ENCODE results near the gene LCE1A. TPM values are rescaled to one million over a fixed set of nuclear protein-coding genes. Genes with fewer than 3 reads are reported as not detected.

The LCE1A gene, protein sequence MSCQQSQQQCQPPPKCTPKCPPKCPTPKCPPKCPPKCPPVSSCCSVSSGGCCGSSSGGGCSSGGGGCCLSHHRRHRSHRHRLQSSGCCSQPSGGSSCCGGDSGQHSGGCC
- not detected for polyA plus RNA-seq
- long read RNA-seq, donor 1: 0 reads
- long read RNA-seq, donor 2: 0 reads
- long read RNA-seq, donor 3: 0 reads
- long read RNA-seq, donor 4: 0 reads
- long read RNA-seq, donor 5: 0 reads
- long read RNA-seq, donor 6: 0 reads
- long read RNA-seq, donor 7: 0 reads
- long read RNA-seq, donor 8: 0 reads
- long read RNA-seq, donor 9: 0 reads
- long read RNA-seq, donor 10: 0 reads

DNA sequence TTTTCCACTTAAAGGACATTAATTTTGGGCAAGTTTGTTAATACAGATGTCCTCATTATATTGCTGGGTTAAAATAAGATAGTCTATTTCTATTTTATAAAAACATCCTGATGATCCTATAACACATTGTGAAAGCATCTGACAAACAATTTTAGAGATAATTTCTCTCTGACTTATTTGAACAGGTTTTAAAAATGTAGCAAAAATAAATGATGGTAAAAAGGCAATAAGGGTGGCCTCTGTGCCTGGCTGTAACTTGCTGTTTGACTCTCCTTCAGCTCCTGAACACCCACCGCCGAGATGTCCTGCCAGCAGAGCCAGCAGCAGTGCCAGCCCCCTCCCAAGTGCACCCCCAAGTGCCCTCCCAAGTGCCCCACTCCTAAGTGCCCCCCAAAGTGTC is at the start of gene LCE1A:
LCE1A (plus strand) TSS at position 301 of the 400 bp plus-strand sequence; CDS start at position 301, 0 bp downstream.
- Histone ChIP-seq H3K9me3 (ENCODE audit: control insufficient read depth in 2 of 2, insufficient read depth in 1 of 2, low read depth in 1 of 2, low read length in 1 of 2) (no peaks in the 10 kb centered on the region), H3K27me3 (ENCODE audit: control insufficient read depth in 3 of 3, insufficient read depth in 3 of 3, low read length in 3 of 3) (peaks cover 0 to 5% (median 2%) of the 10 kb centered on the region in 3 donors), H3K27ac (ENCODE audit: low read depth in 1 of 3, low read length in 2 of 3) (no peak within 1 kb of the TSS), H3K4me3 (ENCODE audit: low read depth in 1 of 3, low read length in 3 of 3) (no peak within 1 kb of the TSS), H3K4me1 (ENCODE audit: control insufficient read depth in 3 of 3, insufficient read depth in 2 of 3, low read depth in 1 of 3, low read length in 2 of 3) (no peaks in the 10 kb centered on the region), H3K36me3 (ENCODE audit: control insufficient read depth in 3 of 3, insufficient read depth in 2 of 3, low read depth in 1 of 3, low read length in 3 of 3) (no peaks in the 10 kb centered on the region)
- DNase-seq (no peak), FAIRE-seq (no peak)
- WGBS, 3 donors: 80 to 86% (median 81%) methylated on average over 2 of the region's 2 CpGs

DNA sequence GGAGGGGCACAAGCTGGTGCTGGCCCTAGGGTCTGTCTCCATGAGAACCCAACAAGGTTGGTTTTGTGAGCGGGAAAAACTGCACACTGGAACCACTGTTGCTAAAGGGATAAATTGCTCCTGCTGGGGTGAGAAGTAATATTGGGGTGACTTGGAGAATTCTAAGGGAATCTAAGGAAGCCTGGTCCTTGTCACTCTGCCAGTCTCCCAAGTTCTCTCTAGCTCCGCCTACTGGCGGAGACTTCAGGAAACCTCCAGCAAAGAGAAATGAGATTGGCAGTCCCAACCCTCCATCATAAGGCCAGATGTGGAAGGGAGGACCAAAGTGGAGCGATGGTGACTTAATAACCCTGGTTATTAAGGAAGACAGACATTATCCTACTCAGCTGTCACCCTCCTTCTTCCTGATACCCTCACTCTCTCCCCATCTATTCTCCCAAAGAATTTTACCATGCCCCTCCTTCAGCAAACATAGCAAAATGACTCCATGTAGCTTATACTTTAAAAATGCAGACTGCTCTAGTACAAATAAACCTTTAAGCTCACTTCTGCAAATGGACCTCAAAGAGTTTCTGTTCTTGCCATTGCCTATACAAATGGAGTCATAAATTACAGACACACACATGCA is 49.6 kb upstream of the LCE1A start:
- DNase-seq: peak; percentile 13 to 20
- H3K27ac ChIP-seq (ENCODE audit: low read depth in 1 of 3, low read length in 2 of 3): no peak overlapping the region
- no peaks in the 10 kb centered on the region for H3K27me3 ChIP-seq (ENCODE audit: control insufficient read depth in 3 of 3, insufficient read depth in 3 of 3, low read length in 3 of 3)
- H3K4me1 ChIP-seq (ENCODE audit: control insufficient read depth in 3 of 3, insufficient read depth in 2 of 3, low read depth in 1 of 3, low read length in 2 of 3): no peaks in the 10 kb centered on the region
- no peak overlapping the region for H3K4me3 ChIP-seq (ENCODE audit: low read depth in 1 of 3, low read length in 3 of 3)
- 40 to 63% (median 54%) methylated on average over 4 of the region's 4 CpGs for WGBS, 3 donors
- no peaks in the 10 kb centered on the region for H3K36me3 ChIP-seq (ENCODE audit: control insufficient read depth in 3 of 3, insufficient read depth in 2 of 3, low read depth in 1 of 3, low read length in 3 of 3)
- FAIRE-seq: no peak
- H3K9me3 ChIP-seq (ENCODE audit: control insufficient read depth in 2 of 2, insufficient read depth in 1 of 2, low read depth in 1 of 2, low read length in 1 of 2): no peaks in the 10 kb centered on the region

DNA sequence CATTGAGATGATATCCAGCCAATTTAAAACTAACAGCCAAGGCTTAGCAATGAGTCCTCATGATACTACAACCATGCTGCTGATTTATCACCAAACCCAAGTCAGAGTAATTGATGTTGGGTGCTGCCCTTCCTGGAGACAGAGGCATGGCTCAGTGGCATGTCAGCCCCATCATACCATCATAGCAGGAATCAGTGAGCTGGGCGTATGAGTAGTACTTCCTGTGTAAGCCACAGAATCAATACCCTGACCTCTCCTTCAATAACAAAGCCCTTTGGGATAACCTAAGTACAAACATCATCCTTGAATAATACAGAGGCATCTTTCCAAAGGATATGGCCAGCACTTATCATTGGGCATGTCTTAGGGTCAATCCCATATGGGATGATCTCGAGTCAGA is 44.2 kb upstream of the LCE1A start:
- WGBS, 3 donors: 45 to 65% (median 46%) methylated on average over 2 of the region's 2 CpGs
- Histone ChIP-seq H3K27ac (ENCODE audit: low read depth in 1 of 3, low read length in 2 of 3) (no peak overlapping the region), H3K4me1 (ENCODE audit: control insufficient read depth in 3 of 3, insufficient read depth in 2 of 3, low read depth in 1 of 3, low read length in 2 of 3) (no peaks in the 10 kb centered on the region), H3K27me3 (ENCODE audit: control insufficient read depth in 3 of 3, insufficient read depth in 3 of 3, low read length in 3 of 3) (no peaks in the 10 kb centered on the region), H3K36me3 (ENCODE audit: control insufficient read depth in 3 of 3, insufficient read depth in 2 of 3, low read depth in 1 of 3, low read length in 3 of 3) (no peaks in the 10 kb centered on the region), H3K9me3 (ENCODE audit: control insufficient read depth in 2 of 2, insufficient read depth in 1 of 2, low read depth in 1 of 2, low read length in 1 of 2) (no peaks in the 10 kb centered on the region), H3K4me3 (ENCODE audit: low read depth in 1 of 3, low read length in 3 of 3) (no peak overlapping the region)
- FAIRE-seq (no peak), DNase-seq (no peak)

DNA sequence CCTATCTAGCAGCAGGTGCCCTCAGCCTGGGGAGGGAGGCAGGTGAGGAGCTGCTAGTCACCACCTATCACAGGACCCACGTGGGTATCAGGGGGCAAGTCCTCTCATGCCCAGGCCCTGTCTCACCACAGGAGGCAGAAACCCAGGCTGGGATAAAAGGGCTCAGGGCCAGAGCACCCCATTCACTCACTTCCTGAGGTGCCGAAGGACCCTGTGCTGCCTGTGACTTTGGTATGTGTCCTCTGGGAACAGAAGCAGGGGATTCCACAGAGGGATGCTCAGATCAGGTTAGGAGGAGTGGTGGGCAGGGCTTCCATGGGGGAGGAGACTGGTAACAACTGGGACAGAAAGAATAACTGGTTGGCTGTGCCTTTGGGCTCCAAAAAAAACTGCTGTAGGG is 41.2 kb upstream of the LCE1A start, which contains the start of gene LCE1E:
LCE1E (plus strand) TSS at position 181 of the 400 bp plus-strand sequence. CDS start 1,043 bp downstream, outside the sequence.
- Histone ChIP-seq H3K4me1 (ENCODE audit: control insufficient read depth in 3 of 3, insufficient read depth in 2 of 3, low read depth in 1 of 3, low read length in 2 of 3) (no peaks in the 10 kb centered on the region), H3K27me3 (ENCODE audit: control insufficient read depth in 3 of 3, insufficient read depth in 3 of 3, low read length in 3 of 3) (no peaks in the 10 kb centered on the region), H3K4me3 (ENCODE audit: low read depth in 1 of 3, low read length in 3 of 3) (no peak within 1 kb of the TSS), H3K9me3 (ENCODE audit: control insufficient read depth in 2 of 2, insufficient read depth in 1 of 2, low read depth in 1 of 2, low read length in 1 of 2) (no peaks in the 10 kb centered on the region), H3K36me3 (ENCODE audit: control insufficient read depth in 3 of 3, insufficient read depth in 2 of 3, low read depth in 1 of 3, low read length in 3 of 3) (no peaks in the 10 kb centered on the region), H3K27ac (ENCODE audit: low read depth in 1 of 3, low read length in 2 of 3) (no peak within 1 kb of the TSS)
- WGBS, 3 donors: 31 to 38% (median 31%) methylated on average over 2 of the region's 2 CpGs
- FAIRE-seq (no peak), DNase-seq (no peak)

DNA sequence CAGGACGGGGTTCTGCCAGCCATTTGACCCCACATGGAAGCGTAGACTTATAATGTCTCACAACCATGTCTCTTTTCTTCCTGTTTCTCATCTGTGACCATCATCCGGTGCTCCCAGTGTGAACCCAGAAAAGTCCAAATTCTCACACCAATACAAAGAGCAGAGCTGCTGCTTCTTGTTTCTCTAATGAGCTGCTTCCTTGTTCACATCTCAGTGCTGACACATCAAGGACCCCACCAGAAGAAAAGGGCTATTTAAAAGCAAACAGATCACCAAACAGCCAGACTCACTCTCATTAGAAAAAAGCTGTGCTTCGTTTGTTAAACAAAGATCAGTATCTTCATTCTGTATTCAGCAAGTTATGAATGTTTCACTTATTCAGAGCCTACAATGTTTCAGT is 31.6 kb upstream of the LCE1A start:
- Histone ChIP-seq H3K27me3 (ENCODE audit: control insufficient read depth in 3 of 3, insufficient read depth in 3 of 3, low read length in 3 of 3) (no peaks in the 10 kb centered on the region), H3K36me3 (ENCODE audit: control insufficient read depth in 3 of 3, insufficient read depth in 2 of 3, low read depth in 1 of 3, low read length in 3 of 3) (no peaks in the 10 kb centered on the region), H3K9me3 (ENCODE audit: control insufficient read depth in 2 of 2, insufficient read depth in 1 of 2, low read depth in 1 of 2, low read length in 1 of 2) (no peaks in the 10 kb centered on the region), H3K27ac (ENCODE audit: low read depth in 1 of 3, low read length in 2 of 3) (no peak overlapping the region), H3K4me3 (ENCODE audit: low read depth in 1 of 3, low read length in 3 of 3) (no peak overlapping the region), H3K4me1 (ENCODE audit: control insufficient read depth in 3 of 3, insufficient read depth in 2 of 3, low read depth in 1 of 3, low read length in 2 of 3) (no peaks in the 10 kb centered on the region)
- WGBS, 3 donors: 54 to 65% (median 58%) methylated on average over 4 of the region's 4 CpGs
- FAIRE-seq: no peak
- no peak for DNase-seq

DNA sequence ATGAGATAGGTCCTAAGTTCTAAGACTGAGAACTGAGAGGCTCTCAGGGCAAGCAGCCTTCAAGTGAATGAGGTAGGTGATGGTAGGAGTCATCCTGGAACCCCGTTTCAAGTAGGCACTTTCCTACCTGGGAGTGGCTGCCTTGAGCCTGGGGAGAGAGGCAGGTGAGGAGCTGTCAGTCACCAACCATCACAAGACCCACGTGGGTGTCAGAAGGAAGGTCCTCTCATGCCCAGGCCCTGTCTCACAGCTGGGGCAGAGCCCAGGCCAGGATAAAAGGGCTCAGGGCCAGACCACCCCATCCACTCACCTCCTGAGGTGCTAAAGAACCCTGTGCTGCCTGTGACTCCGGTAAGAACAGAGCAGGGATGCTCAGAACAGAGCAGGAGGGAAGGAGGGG is 30.9 kb upstream of the LCE1A start, which contains the start of gene LCE1D:
LCE1D (plus strand) TSS at position 301 of the 400 bp plus-strand sequence. CDS start 1,074 bp downstream, outside the sequence.
- no peak within 1 kb of the TSS for H3K27ac ChIP-seq (ENCODE audit: low read depth in 1 of 3, low read length in 2 of 3)
- FAIRE-seq (no peak), DNase-seq (no peak)
- no peaks in the 10 kb centered on the region for H3K4me1 ChIP-seq (ENCODE audit: control insufficient read depth in 3 of 3, insufficient read depth in 2 of 3, low read depth in 1 of 3, low read length in 2 of 3)
- no peaks in the 10 kb centered on the region for H3K27me3 ChIP-seq (ENCODE audit: control insufficient read depth in 3 of 3, insufficient read depth in 3 of 3, low read length in 3 of 3)
- 28 to 40% (median 36%) methylated on average over 3 of the region's 3 CpGs for WGBS, 3 donors
- H3K9me3 ChIP-seq (ENCODE audit: control insufficient read depth in 2 of 2, insufficient read depth in 1 of 2, low read depth in 1 of 2, low read length in 1 of 2): no peaks in the 10 kb centered on the region
- no peak within 1 kb of the TSS for H3K4me3 ChIP-seq (ENCODE audit: low read depth in 1 of 3, low read length in 3 of 3)
- H3K36me3 ChIP-seq (ENCODE audit: control insufficient read depth in 3 of 3, insufficient read depth in 2 of 3, low read depth in 1 of 3, low read length in 3 of 3): no peaks in the 10 kb centered on the region

DNA sequence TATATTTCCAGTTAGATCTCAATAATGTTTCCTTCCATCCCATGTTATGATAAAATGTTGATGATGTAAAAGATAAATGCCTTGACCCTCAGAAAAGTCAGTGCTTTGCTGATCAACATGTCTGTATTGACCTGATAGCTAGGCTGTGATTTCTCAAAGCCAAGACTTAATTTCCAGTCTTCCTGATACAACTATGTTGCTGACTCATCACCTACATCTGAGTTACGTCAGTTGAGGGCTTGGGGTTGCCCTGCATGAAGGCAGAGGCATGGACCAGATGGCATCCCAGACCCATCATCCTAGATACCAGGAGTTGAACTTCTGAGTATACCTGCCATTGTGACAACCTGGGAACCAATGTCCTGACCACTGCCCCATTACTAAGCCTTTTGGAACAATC is 25.9 kb upstream of the LCE1A start:
- Histone ChIP-seq H3K27me3 (ENCODE audit: control insufficient read depth in 3 of 3, insufficient read depth in 3 of 3, low read length in 3 of 3) (no peaks in the 10 kb centered on the region), H3K9me3 (ENCODE audit: control insufficient read depth in 2 of 2, insufficient read depth in 1 of 2, low read depth in 1 of 2, low read length in 1 of 2) (no peaks in the 10 kb centered on the region), H3K4me3 (ENCODE audit: low read depth in 1 of 3, low read length in 3 of 3) (no peak overlapping the region), H3K36me3 (ENCODE audit: control insufficient read depth in 3 of 3, insufficient read depth in 2 of 3, low read depth in 1 of 3, low read length in 3 of 3) (no peaks in the 10 kb centered on the region), H3K4me1 (ENCODE audit: control insufficient read depth in 3 of 3, insufficient read depth in 2 of 3, low read depth in 1 of 3, low read length in 2 of 3) (no peaks in the 10 kb centered on the region), H3K27ac (ENCODE audit: low read depth in 1 of 3, low read length in 2 of 3) (no peak overlapping the region)
- 54 to 63% (median 57%) methylated on average over 1 of the region's 1 CpG for WGBS, 3 donors
- DNase-seq (no peak), FAIRE-seq (no peak)

DNA sequence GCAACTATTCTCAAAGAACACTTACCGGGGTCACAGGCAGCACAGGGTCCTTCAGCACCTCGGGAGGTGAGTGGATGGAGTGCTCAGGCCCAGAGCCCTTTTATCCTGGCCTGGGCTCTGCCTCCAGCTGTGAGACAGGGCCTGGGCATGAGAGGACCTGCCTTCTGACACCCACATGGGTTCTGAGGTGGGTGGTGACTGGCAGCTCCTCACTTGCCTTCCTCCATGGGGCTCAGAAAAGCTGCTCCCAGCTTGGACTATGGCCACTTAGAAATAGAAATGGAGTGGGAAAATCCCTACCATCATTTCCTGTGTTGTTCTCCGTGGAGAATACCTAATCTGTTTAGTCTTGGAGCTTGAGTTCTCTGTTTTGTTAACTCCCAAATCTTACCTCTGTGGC is 20.7 kb upstream of the LCE1A start, which contains the start of gene LCE1C:
LCE1C (minus strand) TSS at position 76 of the 400 bp plus-strand sequence. CDS start 1,173 bp downstream, outside the sequence.
- Histone ChIP-seq H3K27me3 (ENCODE audit: control insufficient read depth in 3 of 3, insufficient read depth in 3 of 3, low read length in 3 of 3) (no peaks in the 10 kb centered on the region), H3K36me3 (ENCODE audit: control insufficient read depth in 3 of 3, insufficient read depth in 2 of 3, low read depth in 1 of 3, low read length in 3 of 3) (no peaks in the 10 kb centered on the region), H3K27ac (ENCODE audit: low read depth in 1 of 3, low read length in 2 of 3) (no peak within 1 kb of the TSS), H3K9me3 (ENCODE audit: control insufficient read depth in 2 of 2, insufficient read depth in 1 of 2, low read depth in 1 of 2, low read length in 1 of 2) (no peaks in the 10 kb centered on the region), H3K4me1 (ENCODE audit: control insufficient read depth in 3 of 3, insufficient read depth in 2 of 3, low read depth in 1 of 3, low read length in 2 of 3) (no peaks in the 10 kb centered on the region), H3K4me3 (ENCODE audit: low read depth in 1 of 3, low read length in 3 of 3) (no peak within 1 kb of the TSS)
- FAIRE-seq (no peak), DNase-seq (no peak)
- WGBS, 3 donors: 41 to 57% (median 45%) methylated on average over 3 of the region's 3 CpGs
